ENCODE measurements around the gene CORO1C.

The CORO1C gene

GRCh38 chr12:108646600-108647579 lies 84.4 kb downstream of the CORO1C start:
- no peak for DNase-seq

- DNase-seq: no peak
Measured at GRCh38 chr12:108645686-108646599, 85.4 kb downstream of the CORO1C start.

DNA sequence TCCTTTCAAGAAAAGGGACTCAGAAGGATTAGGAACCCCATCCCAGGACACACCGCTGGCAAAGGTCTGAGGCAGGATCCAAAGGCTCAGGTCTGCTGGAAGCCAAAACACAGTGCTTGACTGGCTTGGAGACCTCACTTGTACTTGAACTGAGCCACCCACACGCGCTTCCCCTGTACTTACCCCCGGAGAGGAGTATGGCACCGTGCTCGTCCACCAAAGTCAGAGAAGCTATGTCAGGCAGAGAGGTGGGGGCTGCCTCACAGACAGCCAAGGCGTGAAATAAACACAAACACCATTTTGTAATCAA lies 86.6 kb downstream of the CORO1C start:
- no peak for DNase-seq

DNA sequence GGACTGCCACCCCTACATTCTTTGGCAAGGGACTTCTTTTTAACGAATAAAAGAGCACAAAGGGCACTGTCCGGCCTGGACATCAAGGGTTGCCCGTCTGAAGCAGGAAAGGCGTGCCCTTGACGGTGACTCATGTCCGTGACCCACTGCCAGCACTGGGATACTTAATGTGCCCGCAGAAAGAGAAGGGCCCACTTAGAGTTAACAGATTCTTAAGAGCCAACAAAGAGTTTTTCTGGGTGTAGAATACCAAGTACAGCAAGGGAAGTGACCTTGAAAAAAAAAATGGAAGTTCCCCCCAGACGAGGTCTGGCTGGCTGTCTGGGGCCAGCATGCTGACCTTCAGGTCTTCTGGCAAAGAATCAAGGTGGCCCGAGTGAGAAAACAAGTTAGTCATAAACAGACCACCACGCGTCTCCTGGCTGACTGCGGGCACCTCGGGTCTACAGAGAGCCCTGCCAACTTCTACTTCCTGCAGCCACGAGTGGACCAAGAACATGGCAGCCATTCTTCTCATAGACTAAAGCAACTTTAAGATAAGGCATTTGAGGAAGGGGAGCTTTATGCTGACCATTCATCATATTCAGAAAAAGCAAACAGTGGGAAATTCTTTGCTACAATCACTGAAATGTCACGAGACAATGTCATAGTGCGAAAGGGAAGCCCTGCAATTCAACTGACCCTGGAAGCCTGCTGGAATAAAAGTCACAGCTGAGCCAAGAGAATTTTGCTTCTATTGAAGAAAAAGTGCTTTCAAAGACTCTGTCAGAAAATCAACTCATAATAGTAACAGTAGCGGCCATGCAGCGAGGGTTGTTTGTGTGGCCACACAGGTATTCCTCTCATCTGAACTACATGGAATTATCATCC lies 87.1 kb downstream of the CORO1C start:
- no peak for DNase-seq

- DNase-seq: no peak
Measured at GRCh38 chr12:108642899-108643654, 88.2 kb downstream of the CORO1C start.

DNA sequence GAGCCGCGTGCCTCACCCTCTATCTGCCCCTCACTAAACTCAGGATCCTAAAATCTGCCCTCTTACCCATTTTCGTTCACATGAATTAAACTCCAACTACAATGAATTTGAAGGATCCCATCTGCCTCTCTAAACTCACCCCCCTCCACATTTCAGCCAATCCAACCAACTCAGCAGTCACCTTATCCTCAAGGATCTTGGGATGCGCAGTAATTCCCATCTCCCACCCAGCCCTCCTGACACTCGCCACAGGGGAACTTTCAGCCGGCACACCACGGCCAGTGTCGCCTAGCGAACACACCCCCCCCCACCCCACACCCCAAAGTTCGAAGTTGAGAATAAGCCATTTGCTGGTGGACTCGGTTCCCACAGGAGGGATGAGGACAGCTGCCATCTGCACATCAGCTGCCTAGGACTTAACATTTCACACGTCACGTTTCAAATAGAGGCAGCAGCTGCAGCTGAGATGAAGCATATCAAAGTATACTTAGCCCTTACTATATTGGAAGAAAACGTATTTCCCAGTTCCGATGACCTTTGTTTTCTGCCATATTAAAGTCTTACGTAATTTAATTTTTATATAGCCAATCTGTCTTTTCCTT lies 88.9 kb downstream of the CORO1C start:
- no peak for DNase-seq

- DNase-seq: no peak
Measured at GRCh38 chr12:108641446-108642268, 89.7 kb downstream of the CORO1C start.

GRCh38 chr12:108640802-108641445 lies 90.4 kb downstream of the CORO1C start:
- no peak for DNase-seq

GRCh38 chr12:108638997-108639822 lies 92.1 kb downstream of the CORO1C start:
- DNase-seq: no peak

DNA sequence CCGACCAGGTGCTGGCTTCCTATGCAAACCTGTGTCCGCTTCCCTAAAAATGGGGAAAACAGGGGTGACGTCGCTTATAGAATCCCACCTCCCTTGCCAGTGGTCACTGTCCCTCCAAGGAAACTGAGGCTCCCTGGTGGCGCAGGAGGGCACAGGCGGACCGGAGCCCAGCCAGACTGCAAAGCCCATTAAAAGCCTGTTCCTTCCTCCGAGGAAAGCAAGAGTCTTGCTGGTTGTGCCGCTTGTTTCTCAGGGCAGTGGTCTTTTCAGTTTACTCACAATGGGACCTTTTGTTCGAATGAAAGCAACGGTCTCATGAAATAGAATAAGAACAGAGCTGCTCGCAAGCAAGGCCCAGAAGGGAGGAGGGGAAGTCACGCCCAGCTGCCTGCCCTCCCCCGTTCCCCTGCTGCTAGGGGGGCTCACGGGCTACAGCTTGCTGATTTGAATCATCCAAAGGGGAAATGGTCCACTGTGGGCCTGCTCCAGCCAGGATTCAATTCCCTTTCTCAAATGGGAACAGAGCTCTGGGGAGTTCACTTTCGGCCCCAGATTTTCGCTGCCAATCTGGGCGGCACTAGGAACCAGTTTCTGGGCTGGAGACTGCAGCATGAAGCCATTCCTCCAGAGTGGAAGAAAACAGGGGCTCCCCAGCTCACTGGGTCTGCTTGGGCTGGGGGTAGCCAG lies 93.0 kb downstream of the CORO1C start:
- no peak for DNase-seq

DNA sequence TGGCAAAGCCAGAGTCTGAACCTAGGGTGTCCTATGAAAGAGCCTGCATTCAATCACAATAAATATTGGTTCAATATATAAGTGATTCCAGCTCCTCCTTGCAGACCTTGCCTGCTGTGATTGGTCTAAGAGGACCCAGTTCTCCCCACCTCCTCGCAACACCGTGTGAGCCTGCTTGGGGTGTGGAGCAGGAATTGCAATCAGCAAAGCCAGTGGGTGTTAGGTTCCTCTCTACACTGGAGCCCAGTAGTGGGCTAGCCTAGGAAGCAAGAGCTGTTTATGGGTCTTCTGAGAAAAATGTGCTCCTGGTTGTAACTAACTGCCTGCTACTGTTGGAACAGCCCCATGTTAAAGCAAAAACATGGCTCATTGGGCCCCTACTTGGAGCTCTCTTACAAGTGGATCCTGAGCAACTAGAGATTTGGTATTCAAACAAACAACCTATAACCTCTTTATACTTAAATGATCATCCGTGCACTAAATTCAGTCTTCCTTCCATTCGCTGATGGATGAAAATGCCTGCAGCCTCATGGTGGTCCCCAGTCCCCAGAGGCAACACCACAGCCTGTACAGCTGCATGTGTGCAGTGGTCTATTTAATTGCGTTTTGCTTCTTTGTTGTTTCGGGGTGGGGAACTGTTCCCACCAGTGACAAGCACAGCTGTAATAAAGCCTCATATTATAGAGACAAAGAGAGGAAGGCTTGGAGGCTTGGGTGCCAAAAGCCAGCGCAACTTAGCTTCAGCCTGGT lies 93.9 kb downstream of the CORO1C start:
- no peak for DNase-seq

DNA sequence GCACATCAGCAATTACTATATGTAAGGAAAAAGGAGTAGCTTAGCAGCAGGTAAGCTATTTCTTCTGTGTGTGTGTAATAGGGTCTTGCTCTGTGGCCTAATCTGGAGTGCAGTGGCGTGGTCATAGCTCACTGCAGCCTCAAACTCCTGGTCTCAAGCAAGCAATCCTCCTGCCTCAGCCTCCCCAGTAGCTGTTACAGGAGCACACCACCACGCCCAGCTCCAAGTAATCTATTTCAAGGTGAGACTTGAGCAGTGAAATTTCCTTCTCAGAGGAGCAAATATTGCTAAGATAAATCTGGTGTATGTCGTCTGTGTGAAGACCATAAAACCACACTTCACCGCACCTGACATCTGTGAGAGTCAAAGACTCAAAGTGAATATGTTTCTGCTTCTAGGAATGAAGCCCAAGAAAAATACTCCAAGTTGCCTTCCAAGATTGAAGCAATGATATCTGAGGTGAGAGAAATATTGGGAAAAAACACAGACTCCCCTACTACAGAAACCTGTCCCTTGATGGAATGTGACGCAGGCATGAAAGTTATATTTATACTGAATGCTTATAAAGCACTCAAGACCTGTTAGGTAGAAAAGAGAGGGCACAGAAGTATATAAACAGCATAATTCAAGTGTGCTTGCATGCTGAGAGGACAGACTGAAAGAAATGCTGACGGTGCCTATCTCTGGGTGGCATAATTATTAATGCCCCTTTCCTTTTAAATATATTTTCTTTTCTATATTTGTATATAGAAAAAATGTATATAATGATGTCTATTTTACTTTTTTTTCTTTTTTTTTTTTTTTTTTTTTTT lies 95.1 kb downstream of the CORO1C start:
- DNase-seq: no peak

DNA sequence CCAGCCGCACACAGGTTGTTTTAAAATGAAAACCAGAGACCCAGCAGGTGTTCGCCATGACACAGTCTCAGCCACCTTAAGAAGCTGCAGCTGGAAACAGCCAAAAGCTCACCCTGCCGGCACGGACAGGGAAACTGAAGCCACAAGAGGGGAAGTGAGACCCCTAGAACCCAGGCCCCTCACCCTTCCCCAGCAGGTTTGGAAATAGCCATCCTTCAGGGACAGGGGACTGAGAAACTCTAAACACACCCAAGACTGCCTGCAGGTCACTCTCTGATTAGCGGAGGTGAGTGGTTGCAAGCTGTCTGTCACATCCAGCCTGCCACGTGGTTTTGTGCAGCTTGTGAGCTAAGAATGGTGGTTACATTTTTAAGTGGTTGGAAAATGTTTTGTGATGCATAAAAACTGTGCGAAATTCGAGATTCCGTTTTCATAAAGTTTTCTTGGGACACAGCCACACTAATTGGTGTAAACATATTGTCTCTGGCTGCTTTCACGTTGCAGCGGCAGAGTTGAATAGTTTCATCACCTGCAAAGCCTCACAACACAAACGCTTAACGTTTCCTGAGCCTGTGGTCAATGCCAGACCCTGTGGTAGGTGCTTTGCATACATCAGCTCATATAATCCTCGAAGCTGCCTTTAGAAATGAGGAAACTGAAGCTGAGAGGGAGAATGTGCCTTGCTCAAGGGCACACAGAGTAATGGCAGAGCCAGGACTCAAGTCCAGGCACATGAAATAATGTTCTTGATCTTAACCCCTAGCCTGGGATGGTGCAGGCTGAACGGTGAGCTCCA lies 95.9 kb downstream of the CORO1C start:
- peak; percentile 52 for DNase-seq

GRCh38 chr12:108634341-108634751 lies 97.0 kb downstream of the CORO1C start:
- peak; percentile 62 for DNase-seq

- peak; percentile 92 for DNase-seq
Measured at GRCh38 chr12:108633534-108634248, 97.6 kb downstream of the CORO1C start, which contains the start of gene SELPLG. SELPLG (minus strand) TSS chr12:108633894; CDS start chr12:108624307, 9,587 bp downstream.
